Measurements from ENCODE around the gene CGB8. TPM values are rescaled to one million over a fixed set of nuclear protein-coding genes. Genes with fewer than 3 reads are reported as not detected.
A peak's percentile ranks its signal among the peaks of the same experiment; 100 is the strongest.

CGB8 gene
- total and polyA plus RNA-seq, 2 of the 4 experiments (the other 2 are of a cell fraction) = 0.48 TPM; not detected in 1

GRCh38 chr19:48999481-49000325 is 49.2 kb downstream of the CGB8 start:
- Histone ChIP-seq H3K9me1 (ENCODE audit: insufficient read depth, low read length) (no peaks in the 10 kb centered on the region), H3K36me3 (ENCODE audit: control insufficient read depth, insufficient read depth, low read length) (peaks cover 12% of the 10 kb centered on the region), H3K9me3 (ENCODE audit: control insufficient read depth, insufficient read depth, low read length) (no peaks in the 10 kb centered on the region), H3K4me1 (ENCODE audit: control insufficient read depth, insufficient read depth, low read length) (peaks cover 2% of the 10 kb centered on the region; the same call in 1 of the 2 replicates), H3K27ac (ENCODE audit: insufficient read depth, low read length) (no peak overlapping the region), H2BK15ac (ENCODE audit: low read depth, low read length) (no peak overlapping the region), H3K9ac (ENCODE audit: low read depth, low read length) (no peak overlapping the region), H3K4me3 (ENCODE audit: insufficient read depth, low read depth, low read length) (no peak overlapping the region), H4K91ac (ENCODE audit: insufficient read depth, low read depth, low read length) (no peak overlapping the region), H4K20me1 (ENCODE audit: insufficient read depth, low read length) (peaks cover 19% of the 10 kb centered on the region), H4K8ac (ENCODE audit: low read depth in 2 of 2, low read length in 2 of 2) (no peak overlapping the region), H3K4me2 (ENCODE audit: low read depth, low read length) (no peak overlapping the region), H2AK5ac (ENCODE audit: low read depth, low read length) (0 out of 2 replicates have a peak overlapping the region, but pooled peaks have one; percentile 61), H2BK5ac (ENCODE audit: low read depth, low read length, poor library complexity, severe bottlenecking) (no peak overlapping the region), H3K27me3 (ENCODE audit: control insufficient read depth, insufficient read depth, low read length) (no peaks in the 10 kb centered on the region), H2BK120ac (ENCODE audit: low read depth, low read length) (no peak overlapping the region), H3K14ac (replicated peaks; ENCODE audit: low read depth, low read length) (no peak overlapping the region), H2BK20ac (ENCODE audit: low read depth, low read length) (no peak overlapping the region), H3K18ac (ENCODE audit: low read depth, low read length) (no peak overlapping the region), H3K23ac (ENCODE audit: low read depth, low read length) (no peak overlapping the region), H3K56ac (ENCODE audit: extremely low read depth, insufficient read depth, low read length) (no peak overlapping the region), H2AFZ (replicated peaks; ENCODE audit: low read length, poor library complexity) (peak overlapping the region; percentile 53), H3K4ac (ENCODE audit: low read depth, low read length) (no peak overlapping the region), H4K5ac (ENCODE audit: low read depth, low read length) (no peak overlapping the region), H3K79me1 (ENCODE audit: low read depth in 1 of 2, low read length in 2 of 2) (peaks cover 3 to 57% of the 10 kb centered on the region in 2 experiments; a peak in 3 of 4 replicates), H2AK9ac (replicated peaks; ENCODE audit: low read depth, low read length, poor library complexity) (peak overlapping the region; percentile 35)
- in situ Hi-C loops (cut with MboI; ENCODE audit: low sequenced_read_pairs) = no loop called here
- intact Hi-C loops (cut with micrococcal nuclease) = loop anchor here (10.0 kb wide), 1 partner anchor 205 kb away; no protein-coding TSS in a partner anchor
- CTCF ChIA-PET = interaction anchor here (0.5 to 1.9 kb wide), 8 partner anchors 8 to 98 kb away, joined by 3 to 7 read pairs (median 4); no protein-coding TSS in a partner anchor
- dilution Hi-C loops (cut with HindIII; ENCODE audit: low sequenced_read_pairs, unreplicated experiment) = no loop called here
- TF ChIP-seq POLR2A (IDR thresholded peaks at IDR 0.05; ENCODE audit: low read depth, low read length) (no peak), MAZ (IDR thresholded peaks at IDR 0.05; ENCODE audit: borderline replicate concordance, low read depth, low read length) (no peak), SMC3 (IDR thresholded peaks at IDR 0.05; ENCODE audit: low read depth, low read length) (peak; percentile 69), RAD21 (IDR thresholded peaks at IDR 0.05; ENCODE audit: low read length) (peak; percentile 77), CTCF (conservative IDR thresholded peaks at IDR 0.05; ENCODE audit: low read depth, low read length) (peak; percentile 71)
- 58% methylated on average over 11 of the region's 16 CpGs; no CpG with 5 or more reads in 1 of the 2 experiments for WGBS, 2 experiments (ENCODE audit: extremely low coverage in 2 of 2, insufficient read length in 1 of 2)
- ATAC-seq (ENCODE audit: low read depth) = peak; percentile 96
- POLR2A ChIA-PET (ENCODE audit: unreplicated experiment) = no interaction called here
- BruUV-seq (replicated peaks) = no TSS peak
- DNase-seq = peak; percentile 67

Data from IMR-90 (cell line).